PC-9 (cell line): ENCODE measurements around the gene CAMTA1. TPM values are rescaled to one million over a fixed set of nuclear protein-coding genes. Genes with fewer than 3 reads are reported as not detected.

Experiments
- BruUV-seq: library from RNA; stranded (reverse); fragments of 400-500 nt; replicated peaks from 2 replicates; lab custom pipeline; 2021; lab: Mats Ljungman, UMichigan
- CTCF ChIA-PET: fragments of 300-600 bp; sonication (Branson Sonifier 250); formaldehyde crosslinking; loops from one replicate; lab custom pipeline; 2022; ENCODE audit warnings: antibody characterized with exemption; lab: Charles Lee
- POLR2A ChIA-PET: fragments of 300-600 bp; sonication (Branson Sonifier 250); formaldehyde crosslinking; loops from one replicate; lab custom pipeline; 2022; ENCODE audit warnings: antibody characterized with exemption; ENCODE audit not compliant: unreplicated experiment; lab: Charles Lee
- DNase-seq, 2 experiments: peaks; one replicate each; pipeline versions ENCODE4 v3.0.0 to v3.0.0-alpha.2; 2015 to 2022; ENCODE audit warnings: mixed read lengths in 1 of 2
- H2AFZ ChIP-seq: fragments of 200-600 bp; sonication (generic); 2 replicates; pipeline ENCODE4 v1.8.1; 2017; ENCODE audit warnings: antibody characterized with exemption
- H3F3A ChIP-seq: fragments of 200-600 bp; sonication (generic); 2 replicates; pipeline ENCODE4 v1.8.1; 2017; ENCODE audit warnings: antibody characterized with exemption, mild to moderate bottlenecking, low read depth; ENCODE audit not compliant: insufficient read depth
- H3K27ac ChIP-seq: fragments of 200-600 bp; sonication (generic); 2 replicates; pipeline ENCODE4 v1.6.1; 2016; ENCODE audit warnings: mixed run types
- H3K27me3 ChIP-seq: fragments of 200-600 bp; sonication (generic); 2 replicates; pipeline ENCODE4 v1.6.1; 2016; ENCODE audit warnings: low read depth, mixed run types; ENCODE audit not compliant: insufficient read depth
- H3K36me3 ChIP-seq: fragments of 200-600 bp; sonication (generic); 2 replicates; pipeline ENCODE4 v1.6.1; 2016; ENCODE audit warnings: low read depth, mixed run types
- H3K4me1 ChIP-seq: fragments of 200-600 bp; sonication (generic); replicated peaks from 2 replicates; pipeline ENCODE4 v1.6.1; 2016; ENCODE audit warnings: mixed run types; ENCODE audit not compliant: insufficient read depth
- H3K4me2 ChIP-seq: fragments of 200-600 bp; sonication (generic); 2 replicates; pipeline ENCODE4 v1.6.1; 2017; ENCODE audit warnings: mixed run types
- H3K4me3 ChIP-seq: fragments of 200-600 bp; sonication (generic); 2 replicates; pipeline ENCODE4 v1.6.1; 2016; ENCODE audit warnings: mixed run types
- H3K79me2 ChIP-seq: fragments of 200-600 bp; sonication (generic); 2 replicates; pipeline ENCODE4 v1.6.1; 2017; ENCODE audit warnings: low read depth, mixed run types
- H3K9me2 ChIP-seq: fragments of 200-600 bp; sonication (generic); 2 replicates; pipeline ENCODE4 v1.8.1; 2017; ENCODE audit warnings: mild to moderate bottlenecking; ENCODE audit not compliant: insufficient read depth
- H3K9me3 ChIP-seq: fragments of 200-600 bp; sonication (generic); 2 replicates; pipeline ENCODE4 v1.8.1; 2016; ENCODE audit warnings: low read depth; ENCODE audit not compliant: insufficient read depth
- H4K20me1 ChIP-seq: fragments of 200-600 bp; sonication (generic); 2 replicates; pipeline ENCODE4 v1.8.1; 2017; ENCODE audit not compliant: insufficient read depth
- CTCF ChIP-seq: fragments of 200-600 bp; sonication (generic); conservative IDR thresholded peaks from 2 replicates; pipeline ENCODE4 v1.6.1; 2017; ENCODE audit warnings: mixed run types, antibody characterized with exemption, mild to moderate bottlenecking, moderate library complexity
- EZH2 ChIP-seq: fragments of 200-600 bp; sonication (generic); IDR thresholded peaks from 2 replicates; pipeline ENCODE4 v1.8.0; 2017; ENCODE audit warnings: antibody characterized with exemption, low read depth
- intact Hi-C: fragments of 100-400 bp; cut with micrococcal nuclease; formaldehyde crosslinking; loops from one replicate; pipeline ENCODE4 v1.10.0; 2022; ENCODE audit not compliant: unreplicated experiment
- total RNA-seq: library from RNA; stranded (reverse); gene quantifications from 2 replicates; pipeline ENCODE4 v1.2.3, GENCODE V29; 2021

Gene CAMTA1
- total RNA-seq, 1 experiment from 2014 or later, result 72.3 TPM

- H3K4me1 ChIP-seq, result no peaks in the 10 kb centered on the region
- H3K79me2 ChIP-seq, result no peaks in the 10 kb centered on the region
- H3K9me2 ChIP-seq, result no peaks in the 10 kb centered on the region
- no peak for DNase-seq
- ChIA-PET CTCF (no interaction called here), POLR2A (no interaction called here)
- no peaks in the 10 kb centered on the region for H3K9me3 ChIP-seq
- no peak overlapping the region for H3K4me3 ChIP-seq
- no peak overlapping the region for H3K4me2 ChIP-seq
- H4K20me1 ChIP-seq, result no peaks in the 10 kb centered on the region
- no peak overlapping the region for H3K27ac ChIP-seq
- TF ChIP-seq CTCF (no peak), EZH2 (no peak)
- BruUV-seq, result no TSS peak
- H3K27me3 ChIP-seq, result peaks cover 37% of the 10 kb centered on the region
- H3F3A ChIP-seq, result no peaks in the 10 kb centered on the region
- H2AFZ ChIP-seq, result no peak overlapping the region
- no peaks in the 10 kb centered on the region for H3K36me3 ChIP-seq
- intact Hi-C loops, result no loop called here
Measured at GRCh38 chr1:7356079-7356478, 570.8 kb downstream of the CAMTA1 start.

DNA sequence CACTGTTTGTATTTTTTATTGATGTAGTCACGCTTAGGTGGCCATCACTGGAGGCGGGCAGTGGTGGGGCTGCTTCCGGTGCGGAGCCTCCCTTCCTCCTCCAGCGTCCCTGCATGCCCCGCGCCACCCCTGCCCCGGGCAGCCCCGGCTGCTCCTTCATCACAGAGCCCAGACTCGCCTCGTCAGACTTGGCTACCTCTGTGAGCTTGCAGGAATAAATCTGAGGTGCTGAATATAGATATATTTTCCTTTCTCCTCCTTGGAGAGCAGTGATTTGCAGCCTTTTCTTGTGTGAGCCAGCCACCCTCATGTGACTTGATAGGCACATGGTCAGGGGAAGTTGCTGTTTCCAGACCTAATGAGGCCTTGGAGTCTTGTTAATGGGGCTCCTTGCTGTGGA is 573.2 kb downstream of the CAMTA1 start:
- H3K27ac ChIP-seq, result no peak overlapping the region
- CTCF ChIA-PET, result no interaction called here
- TF ChIP-seq EZH2, result no peak
- TF ChIP-seq CTCF, result no peak
- no peak for DNase-seq
- no peaks in the 10 kb centered on the region for H3K9me2 ChIP-seq
- no peaks in the 10 kb centered on the region for H3F3A ChIP-seq
- no peaks in the 10 kb centered on the region for H3K79me2 ChIP-seq
- H4K20me1 ChIP-seq, result no peaks in the 10 kb centered on the region
- H3K36me3 ChIP-seq, result no peaks in the 10 kb centered on the region
- no peak overlapping the region for H3K4me2 ChIP-seq
- intact Hi-C loops, result no loop called here
- H3K27me3 ChIP-seq, result peaks cover 26% of the 10 kb centered on the region
- no peak overlapping the region for H3K4me3 ChIP-seq
- no peak overlapping the region for H2AFZ ChIP-seq
- H3K4me1 ChIP-seq, result no peaks in the 10 kb centered on the region
- H3K9me3 ChIP-seq, result no peaks in the 10 kb centered on the region
- POLR2A ChIA-PET, result no interaction called here
- BruUV-seq, result no TSS peak

- H3F3A ChIP-seq, result no peaks in the 10 kb centered on the region
- no peak overlapping the region for H3K4me3 ChIP-seq
- BruUV-seq, result no TSS peak
- intact Hi-C loops, result no loop called here
- H3K27me3 ChIP-seq, result peaks cover 16% of the 10 kb centered on the region
- TF ChIP-seq CTCF, result no peak
- H3K27ac ChIP-seq, result no peak overlapping the region
- H3K4me2 ChIP-seq, result no peak overlapping the region
- H3K9me2 ChIP-seq, result no peaks in the 10 kb centered on the region
- POLR2A ChIA-PET, result no interaction called here
- no peaks in the 10 kb centered on the region for H3K36me3 ChIP-seq
- CTCF ChIA-PET, result no interaction called here
- H4K20me1 ChIP-seq, result no peaks in the 10 kb centered on the region
- no peaks in the 10 kb centered on the region for H3K79me2 ChIP-seq
- no peak for DNase-seq
- H2AFZ ChIP-seq, result no peak overlapping the region
- H3K4me1 ChIP-seq, result no peaks in the 10 kb centered on the region
- no peaks in the 10 kb centered on the region for H3K9me3 ChIP-seq
Measured at GRCh38 chr1:7360526-7360925, 575.3 kb downstream of the CAMTA1 start.
